K562 (cell line): ENCODE measurements around the gene ANO3. TPM values are rescaled to one million over a fixed set of nuclear protein-coding genes. Genes with fewer than 3 reads are reported as not detected.

Source experiments
- ATAC-seq: fragments of 200-7000 bp; cut with Tn5 transposase; 3 replicates; pipeline ENCODE4 v1.9.1; 2020; ENCODE audit warnings: moderate library complexity
- BruUV-seq: library from RNA; stranded (reverse); fragments of 400-500 nt; replicated peaks from 2 replicates; lab custom pipeline; 2021; lab: Mats Ljungman, UMichigan
- CTCF ChIA-PET: fragments of 300-600 bp; formaldehyde crosslinking; extraction: SDS; loops from one replicate; lab custom pipeline; 2021; ENCODE audit warnings: low intra/inter-chr PET ratio; lab: Yijun Ruan, JAX
- POLR2A ChIA-PET: fragments of 300-600, 350-650 bp; sonication (Branson Sonifier 250); formaldehyde crosslinking; extraction: SDS; loops from one replicate; lab custom pipeline; 2021; ENCODE audit warnings: antibody characterized with exemption, inconsistent platforms; lab: Yijun Ruan, JAX
- DNase-seq, 4 experiments: peaks; one replicate each; pipeline versions ENCODE4 v3.0.0 to v3.0.0-alpha.2; 2011 to 2018; ENCODE audit warnings: low spot score in 3 of 4, mixed read lengths in 3 of 4; ENCODE audit errors: extremely low read depth in 1 of 4
- FAIRE-seq: peaks from 2 replicates; lab custom pipeline; 2011; peaks lifted over from hg19 to GRCh38; lab: Jason Lieb, UNC
- H2AFZ ChIP-seq: 2 replicates; pipeline ENCODE4 v1.6.0; 2011; ENCODE audit warnings: low read depth, low read length, control low read depth, inconsistent platforms
- H3K27ac ChIP-seq: fragments of 200-600 bp; 3 replicates; pipeline ENCODE4 v1.8.0; 2011; ENCODE audit warnings: low read depth, mild to moderate bottlenecking, control low read depth, inconsistent platforms, low read length, moderate library complexity, mixed read lengths; ENCODE audit errors: extremely low read depth
- H3K27me3 ChIP-seq, 2 experiments: fragments of 300-600 bp in 1 of 2; 2 replicates in 1 of 2; 3 replicates in 1 of 2; pipeline versions ENCODE4 v1.6.0 to v1.8.0; 2011; ENCODE audit warnings: inconsistent platforms in 2 of 2, low read length in 2 of 2, mild to moderate bottlenecking in 1 of 2, mixed read lengths in 1 of 2, moderate library complexity in 1 of 2; ENCODE audit not compliant: control insufficient read depth in 2 of 2, insufficient read depth in 2 of 2
- H3K36me3 ChIP-seq: fragments of 300-600 bp; 3 replicates; pipeline ENCODE4 v1.8.0; 2011; ENCODE audit warnings: mild to moderate bottlenecking, low read length, inconsistent platforms; ENCODE audit not compliant: control insufficient read depth, insufficient read depth
- H3K4me1 ChIP-seq, 2 experiments: fragments of 200-600 bp in 1 of 2; replicated peaks in 1 of 2; 2 replicates in 1 of 2; 3 replicates in 1 of 2; pipeline versions ENCODE4 v1.5.1 to v1.8.0; 2011; ENCODE audit warnings: inconsistent platforms in 2 of 2, low read length in 2 of 2, mild to moderate bottlenecking in 1 of 2, mixed read lengths in 1 of 2, moderate library complexity in 1 of 2; ENCODE audit not compliant: control insufficient read depth in 2 of 2, insufficient read depth in 2 of 2
- H3K4me2 ChIP-seq: 2 replicates; pipeline ENCODE4 v1.6.1; 2011; ENCODE audit warnings: low read length, control low read depth, inconsistent platforms, mixed read lengths; ENCODE audit not compliant: insufficient read depth
- H3K4me3 ChIP-seq: fragments of 200-600 bp; sonication (generic), shearing (Covaris generic); 2 replicates; pipeline ENCODE4 v1.5.1; 2016; ENCODE audit warnings: control low read depth, inconsistent platforms
- H3K79me2 ChIP-seq: fragments of 200-600 bp; 3 replicates; pipeline ENCODE4 v1.8.0; 2011; ENCODE audit warnings: low read length, inconsistent platforms; ENCODE audit not compliant: control insufficient read depth, insufficient read depth
- H3K9ac ChIP-seq, 2 experiments: 2 replicates each; pipeline versions ENCODE4 v1.6.0 to v1.6.1; 2011; ENCODE audit warnings: low read depth in 2 of 2, low read length in 2 of 2, control low read depth in 1 of 2, inconsistent platforms in 1 of 2, mild to moderate bottlenecking in 1 of 2, mixed read lengths in 1 of 2; ENCODE audit not compliant: insufficient read depth in 1 of 2
- H3K9me1 ChIP-seq: one replicate; pipeline ENCODE4 v1.6.0; 2011; ENCODE audit warnings: inconsistent platforms, mild to moderate bottlenecking, low read length, moderate library complexity; ENCODE audit not compliant: control insufficient read depth, insufficient read depth
- H3K9me3 ChIP-seq: replicated peaks from 2 replicates; pipeline ENCODE4 v1.5.1; 2011; ENCODE audit warnings: low read depth, low read length, inconsistent platforms; ENCODE audit not compliant: control insufficient read depth, insufficient read depth
- H4K20me1 ChIP-seq: replicated peaks from 2 replicates; pipeline ENCODE4 v1.6.1; 2011; ENCODE audit warnings: low read length, inconsistent platforms, mixed read lengths; ENCODE audit not compliant: control insufficient read depth, insufficient read depth
- ARID1B ChIP-seq: fragments of 450-650 bp; IDR thresholded peaks from 2 replicates; pipeline ENCODE4 v1.6.1; 2016; ENCODE audit warnings: antibody characterized with exemption, mild to moderate bottlenecking, inconsistent platforms
- EWSR1 ChIP-seq: fragments of 450-650 bp; IDR thresholded peaks from 2 replicates; pipeline ENCODE4 v1.6.1; 2018; ENCODE audit warnings: borderline replicate concordance, mild to moderate bottlenecking, low read depth, moderate library complexity; ENCODE audit not compliant: partially characterized antibody
- FOXK1 ChIP-seq: sonication (generic); formaldehyde crosslinking; IDR thresholded peaks from 2 replicates; pipeline ENCODE4 v1.8.0; 2022; ENCODE audit warnings: missing genetic modification reagents, mild to moderate bottlenecking, borderline replicate concordance
- IFI16 ChIP-seq: fragments of 250-450 bp; sonication (Bioruptor Pico); IDR thresholded peaks from 2 replicates; pipeline ENCODE4 v2.1.2; 2022; ENCODE audit warnings: mild to moderate bottlenecking, inconsistent platforms
- PTBP1 ChIP-seq: fragments of 200-400 bp; formaldehyde crosslinking; IDR thresholded peaks from 2 replicates; pipeline ENCODE4 v1.6.1; 2017; ENCODE audit warnings: low read depth, low read length
- RFX5 ChIP-seq: IDR thresholded peaks from 2 replicates; pipeline ENCODE4 v1.6.1; 2011; ENCODE audit warnings: low read depth, mild to moderate bottlenecking, improper control_type of control experiment, low read length
- SMARCA4 ChIP-seq: fragments of 450-650 bp; IDR thresholded peaks from 2 replicates; pipeline ENCODE4 v1.6.1; 2016
- SOX6 ChIP-seq: fragments of 450-650 bp; IDR thresholded peaks from 2 replicates; pipeline ENCODE4 v1.6.1; 2014; ENCODE audit warnings: mild to moderate bottlenecking
- WGBS: fragments of 100-300 bp; shearing (Covaris generic); methylation state at CpG from one replicate; pipeline ENCODE4 v1.1.6; 2016; ENCODE audit warnings: low coverage, mixed read lengths; ENCODE audit not compliant: insufficient coverage; ENCODE audit errors: missing lambda C conversion rate; 5-methylcytosine and 5-hydroxymethylcytosine counted together
- in situ Hi-C: fragments of 300-500 bp; cut with MboI; formaldehyde crosslinking; loops from 4 replicates; pipeline ENCODE4 v1.15.0; 2018; ENCODE audit warnings: inconsistent platforms, mixed read lengths
- intact Hi-C: fragments of 100-400 bp; cut with micrococcal nuclease; formaldehyde crosslinking; loops from 2 replicates; pipeline ENCODE4 v1.14.2; 2022
- polyA plus RNA-seq, 8 experiments: library from polyadenylated mRNA; depleted of rRNA in 4 of 8; stranded (reverse) in 5 of 8; unstranded in 3 of 8; fragments of >200 nt; fragmentation: Nextera tagmentation in 2 of 8; fragmentation: Illumina TruSeq in 1 of 8; extraction: Ambion mirVana in 2 of 8; extraction: Trizol in 1 of 8; gene quantifications; 2 replicates each; pipeline versions ENCODE4 v1.2.1 to v1.2.3, GENCODE V29; 2011 to 2014; ENCODE audit warnings: inconsistent platforms in 1 of 8, missing spikeins in 1 of 8
- total RNA-seq, 7 experiments: library from RNA; depleted of rRNA in 6 of 7; stranded (reverse); fragments of >200 nt in 6 of 7; fragmentation: Illumina TruSeq in 2 of 7; extraction: Trizol in 2 of 7; gene quantifications; 2 replicates each; pipeline versions ENCODE4 v1.2.1 to v1.2.3, GENCODE V29; 2011 to 2021; ENCODE audit warnings: low replicate concordance in 1 of 7

Gene ANO3
- total and polyA plus RNA-seq, 9 of the 15 experiments (the other 6 are each of a cell fraction or from before 2014, with no cell fraction given) = 0.01 to 0.13 (median 0.04) TPM; not detected in 1

GRCh38 chr11:26623076-26623659, 291.2 kb downstream of the ANO3 start:
- Histone ChIP-seq H3K4me1 (no peaks in the 10 kb centered on the region), H3K27ac (no peak overlapping the region), H3K9me1 (no peaks in the 10 kb centered on the region), H3K9me3 (no peaks in the 10 kb centered on the region), H3K4me2 (no peak overlapping the region), H3K36me3 (no peaks in the 10 kb centered on the region), H3K27me3 (no peaks in the 10 kb centered on the region), H3K4me3 (no peak overlapping the region), H3K9ac (no peak overlapping the region), H2AFZ (no peak overlapping the region), H3K79me2 (no peaks in the 10 kb centered on the region), H4K20me1 (no peaks in the 10 kb centered on the region)
- WGBS = 0% methylated on average over 2 of the region's 2 CpGs
- FAIRE-seq (no peak), DNase-seq (no peak), ATAC-seq (no peak)
- in situ Hi-C loops = no loop called here
- ChIA-PET POLR2A (no interaction called here), CTCF (no interaction called here)
- intact Hi-C loops = no loop called here
- TF ChIP-seq RFX5 (no peak), ARID1B (no peak), PTBP1 (no peak), SMARCA4 (no peak), FOXK1 (CRISPR knock-in tag) (no peak), IFI16 (no peak), SOX6 (no peak), EWSR1 (no peak)
- no TSS peak for BruUV-seq
